Inferior parietal cortex (tissue), 1 donor: ENCODE measurements around the gene TTBK2.
A peak's percentile ranks its signal among the peaks of the same experiment; 100 is the strongest.
"Not testable (repeated sequence)": the region's sequence is repeated elsewhere in the genome, so short reads cannot be mapped to it uniquely, and the experiment has no call there.

ENCODE experiments used
- DNase-seq: peaks from one replicate; pipeline ENCODE4 v3.0.0-alpha.2; 2016; ENCODE audit errors: extremely low spot score

Gene TTBK2

DNA sequence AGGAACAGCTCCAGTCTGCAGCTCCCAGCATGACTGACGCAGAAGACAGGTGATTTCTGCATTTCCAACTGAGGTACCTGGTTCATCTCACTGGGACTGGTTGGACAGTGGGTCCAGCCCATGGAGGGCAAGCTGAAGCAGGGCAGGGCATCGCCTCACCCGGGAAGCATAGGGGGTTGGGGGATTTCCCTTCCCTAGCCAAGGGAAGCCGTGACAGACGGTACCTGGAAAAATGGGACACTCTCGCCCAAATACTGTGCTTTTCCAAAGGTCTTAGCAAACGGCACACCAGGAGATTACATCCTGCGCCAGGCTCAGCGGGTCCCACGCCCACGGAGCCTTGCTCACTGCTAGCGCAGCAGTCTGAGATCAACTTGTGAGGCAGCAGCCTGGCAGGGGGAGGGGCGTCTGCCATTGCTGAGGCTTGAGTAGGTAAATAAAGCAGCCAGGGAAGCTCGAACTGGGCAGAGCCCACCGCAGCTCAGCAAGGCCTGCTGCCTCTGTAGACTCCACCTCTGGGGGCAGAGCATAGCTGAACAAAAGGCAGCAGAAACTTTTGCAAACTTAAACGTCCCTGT, 156.3 kb downstream of the TTBK2 start:
- not testable (repeated sequence) for DNase-seq

DNA sequence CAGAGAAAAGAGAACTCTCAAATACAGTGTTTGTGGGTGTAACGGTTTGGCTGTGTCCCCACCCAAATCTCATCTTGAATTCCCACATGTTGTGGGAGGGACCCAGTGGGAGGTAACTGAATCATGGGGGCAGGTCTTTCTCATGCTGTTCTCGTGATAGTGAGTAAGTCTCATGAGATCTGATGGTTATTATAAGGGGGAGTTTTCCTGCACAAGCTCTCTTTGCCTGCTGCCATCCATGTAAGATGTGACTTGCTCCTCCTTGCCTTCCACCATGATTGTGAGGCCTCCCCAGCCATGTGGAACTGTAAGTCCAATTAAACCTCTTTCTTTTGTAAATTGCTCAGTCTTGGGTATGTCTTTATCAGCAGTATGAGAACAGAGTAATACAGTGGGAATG, 158.8 kb downstream of the TTBK2 start:
- DNase-seq: not testable (repeated sequence)

DNA sequence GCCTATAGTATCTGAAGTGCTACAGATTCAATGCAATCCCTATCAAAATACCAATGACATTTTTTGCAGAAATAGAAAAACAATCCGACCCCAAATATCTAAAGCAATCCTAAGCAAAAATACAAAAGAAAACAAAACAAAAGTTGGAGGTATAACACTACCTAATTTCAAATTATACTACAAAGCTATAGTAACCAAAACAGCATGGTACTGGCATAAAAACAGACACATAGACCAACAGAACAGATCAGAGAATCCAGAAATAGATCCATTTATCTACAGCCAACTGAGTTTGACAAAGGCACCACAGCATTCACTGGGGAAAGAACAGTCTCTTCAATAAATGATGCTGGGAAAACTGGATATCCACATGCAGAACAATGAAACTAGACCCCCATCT, 159.8 kb downstream of the TTBK2 start:
- no peak for DNase-seq

DNA sequence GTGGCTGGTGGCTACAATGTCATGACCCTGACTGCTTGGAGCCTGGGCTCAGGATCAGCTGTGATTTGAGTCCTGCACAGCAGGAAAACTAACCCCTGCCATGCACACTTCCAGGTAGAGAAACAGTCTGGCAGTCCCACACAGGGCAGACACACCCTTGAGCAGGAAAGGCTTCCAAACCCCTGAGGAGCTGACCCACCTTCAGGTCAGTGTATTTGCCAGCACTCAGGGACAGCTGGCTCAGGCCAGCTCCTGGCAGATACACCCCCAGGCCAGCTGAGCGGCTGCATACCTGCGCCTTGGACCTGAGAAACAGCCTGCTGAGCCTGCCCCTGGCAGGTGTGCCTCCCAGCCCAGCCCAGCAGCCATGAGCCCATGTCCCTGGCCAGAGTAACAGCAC, 161.5 kb downstream of the TTBK2 start:
- no peak for DNase-seq

DNA sequence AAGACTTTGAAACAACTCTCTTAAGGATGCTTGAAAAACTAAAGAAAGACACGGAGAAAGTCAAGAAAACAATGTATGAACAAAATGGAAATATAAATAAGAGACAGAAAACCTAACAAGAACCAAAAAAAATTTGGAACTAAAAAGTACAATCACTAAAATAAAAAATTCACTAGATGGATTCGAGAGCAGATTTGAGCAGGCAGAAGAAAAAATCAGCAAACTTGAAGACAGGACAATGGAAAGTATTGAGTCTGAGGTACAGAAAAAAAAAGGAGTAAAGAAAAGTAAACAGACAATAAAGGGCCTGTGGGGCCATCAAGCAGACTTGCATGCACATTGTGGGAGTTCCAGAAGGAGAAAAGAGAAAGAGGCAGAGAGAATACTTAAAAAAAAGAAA, 170.3 kb downstream of the TTBK2 start:
- no peak for DNase-seq

DNA sequence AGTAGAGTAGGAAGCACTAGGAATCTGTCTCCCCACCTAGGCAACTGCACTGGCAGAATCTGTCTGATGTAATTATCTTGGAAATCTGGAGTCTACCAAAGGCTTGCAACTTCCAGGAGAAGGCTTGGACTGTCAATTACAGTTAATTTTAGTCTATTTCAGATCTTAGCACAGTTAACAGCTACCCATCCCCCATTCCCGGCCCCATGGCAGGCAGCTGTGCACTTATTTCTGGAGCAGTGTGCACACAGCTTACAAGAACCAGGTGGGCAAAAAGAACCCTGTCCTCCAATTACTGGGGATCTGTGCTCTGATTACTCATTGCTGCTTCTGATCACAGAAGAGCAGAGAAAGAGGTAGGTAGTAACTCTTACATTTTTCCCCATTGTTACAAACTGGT, 171.3 kb downstream of the TTBK2 start:
- DNase-seq: no peak

DNA sequence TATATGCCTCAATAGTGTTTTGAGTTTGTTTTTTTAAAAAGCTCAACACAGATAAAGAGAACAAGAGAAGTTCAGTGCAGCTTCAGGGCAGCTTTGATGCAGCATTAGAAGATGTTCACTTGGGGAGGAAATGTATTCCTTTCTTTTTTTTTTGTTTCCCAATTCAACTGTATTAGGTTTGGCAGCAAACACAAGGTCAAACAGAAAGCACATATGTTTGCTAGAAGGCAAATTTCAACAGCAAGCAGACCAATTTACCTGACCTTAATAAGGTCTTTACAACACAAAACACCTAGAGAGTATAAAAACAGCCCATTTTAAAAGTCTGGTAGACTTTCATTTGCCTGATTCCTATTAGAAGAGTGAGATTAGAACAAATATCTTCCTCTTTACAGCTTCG, 176.4 kb downstream of the TTBK2 start:
- DNase-seq: no peak

DNA sequence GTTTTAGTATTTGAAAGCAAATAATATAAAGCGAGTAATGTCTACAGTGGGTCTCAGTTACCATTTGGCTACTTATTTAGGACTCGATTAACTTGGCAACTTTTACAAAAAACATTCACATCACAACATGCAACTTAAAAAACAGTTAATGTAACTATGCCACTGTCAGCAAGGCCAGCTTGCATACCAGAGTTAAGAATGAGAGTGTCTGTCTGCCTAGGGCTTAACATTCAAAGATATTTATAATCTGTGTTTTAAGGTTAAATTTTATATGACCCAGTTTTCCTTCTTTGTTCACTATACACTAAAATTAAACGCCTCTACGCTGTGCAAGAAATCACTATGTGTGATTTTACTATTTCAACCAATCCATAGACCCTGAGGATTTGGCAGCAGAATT, 178.4 kb downstream of the TTBK2 start:
- DNase-seq: no peak

DNA sequence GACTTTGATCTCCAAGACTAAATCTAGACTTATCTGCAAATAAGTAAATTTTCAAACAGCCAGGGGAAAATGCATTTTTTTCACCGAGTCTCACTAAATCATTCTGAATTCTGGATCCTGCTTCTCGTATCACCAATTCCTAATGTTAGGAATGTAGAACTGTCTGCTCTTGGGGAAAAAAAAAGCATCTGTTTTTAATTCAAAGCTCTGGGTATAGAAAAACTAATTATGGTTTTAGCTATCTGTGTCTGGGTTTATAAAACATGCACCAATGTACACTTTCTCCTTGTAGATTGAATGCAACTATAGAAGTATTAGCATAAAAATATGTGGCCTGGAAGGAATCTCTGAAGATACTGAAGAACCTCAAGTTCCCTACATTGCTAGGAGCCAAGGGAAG, 178.9 kb downstream of the TTBK2 start:
- DNase-seq: no peak

DNA sequence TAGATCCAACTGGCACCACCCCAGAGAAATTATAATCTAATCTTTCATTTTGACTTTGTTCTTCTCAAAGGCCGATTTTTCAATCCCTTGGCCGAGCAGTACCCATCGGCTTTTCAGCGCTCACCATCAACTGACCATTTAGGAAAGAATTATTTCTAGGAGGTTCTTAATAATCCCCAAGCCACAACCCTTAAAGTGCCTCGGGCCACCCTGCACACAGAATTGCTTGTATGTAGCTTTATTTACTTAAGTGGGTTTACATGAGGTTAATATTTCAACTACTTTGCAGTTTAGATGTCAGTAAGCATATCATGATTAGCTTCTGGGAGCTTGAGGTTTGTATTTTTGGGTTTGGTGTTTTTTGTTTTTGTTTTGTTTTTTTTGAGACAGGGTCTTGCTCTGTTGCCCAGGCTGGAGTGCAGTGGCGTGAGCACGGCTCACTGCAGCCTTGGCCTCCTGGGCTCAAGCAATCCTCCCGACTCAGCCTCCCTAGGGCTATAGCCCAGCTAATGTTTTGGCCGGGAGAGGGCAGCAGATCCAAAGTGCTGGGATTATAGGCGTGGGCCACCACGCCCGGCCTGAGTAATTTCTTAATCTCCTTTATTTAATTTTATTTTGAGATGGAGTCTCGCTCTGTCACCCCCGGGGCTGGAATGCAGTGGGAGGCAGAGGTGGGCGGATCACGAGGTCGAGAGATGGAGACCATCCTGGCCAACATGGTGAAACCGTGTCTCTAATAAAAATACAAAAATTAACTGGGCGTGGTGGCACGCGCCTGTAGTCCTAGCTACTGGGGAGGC, 182.8 kb downstream of the TTBK2 start:
- no peak for DNase-seq

DNA sequence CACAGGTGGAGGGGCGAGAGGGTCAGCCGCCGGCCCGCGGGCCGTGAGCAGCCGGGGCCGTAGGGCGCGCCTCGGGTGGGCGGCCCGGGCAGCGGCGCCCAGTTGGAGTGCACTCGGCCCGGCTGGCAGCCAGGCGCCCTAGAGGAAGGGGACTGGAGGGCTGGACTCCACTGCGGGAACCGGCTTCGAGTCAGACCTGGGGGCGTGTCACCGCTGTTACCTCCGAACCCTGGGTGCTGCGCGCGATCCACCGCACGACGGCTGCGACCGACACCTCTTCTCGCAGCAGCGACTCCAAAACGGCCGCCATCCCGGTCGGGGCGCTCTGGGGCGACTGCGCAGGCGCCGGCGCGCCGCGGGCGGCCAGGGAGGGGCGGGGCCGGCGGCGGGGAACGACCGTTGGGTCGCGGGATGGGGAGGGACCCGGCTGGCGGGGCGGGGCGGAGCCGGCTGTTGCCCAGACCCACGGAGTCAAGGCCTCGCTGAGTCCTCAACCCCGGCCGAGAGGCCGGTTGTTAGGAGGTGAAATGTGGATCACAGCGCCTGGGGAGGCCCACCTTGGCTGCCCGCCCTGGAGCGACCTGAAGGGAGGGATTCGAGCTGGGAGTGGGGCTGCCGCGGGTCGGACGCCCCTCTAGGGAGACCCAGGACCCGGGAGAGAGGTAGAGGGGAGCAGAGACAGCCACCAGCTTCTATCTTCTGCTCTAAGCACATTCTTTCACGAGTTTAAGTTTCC, 183.6 kb downstream of the TTBK2 start, which contains the start of gene CDAN1:
TSS of gene CDAN1 (minus strand) at position 336 of the 736 bp plus-strand sequence. CDS start at position 310, 26 bp downstream.
- peak; percentile 68 for DNase-seq

DNA sequence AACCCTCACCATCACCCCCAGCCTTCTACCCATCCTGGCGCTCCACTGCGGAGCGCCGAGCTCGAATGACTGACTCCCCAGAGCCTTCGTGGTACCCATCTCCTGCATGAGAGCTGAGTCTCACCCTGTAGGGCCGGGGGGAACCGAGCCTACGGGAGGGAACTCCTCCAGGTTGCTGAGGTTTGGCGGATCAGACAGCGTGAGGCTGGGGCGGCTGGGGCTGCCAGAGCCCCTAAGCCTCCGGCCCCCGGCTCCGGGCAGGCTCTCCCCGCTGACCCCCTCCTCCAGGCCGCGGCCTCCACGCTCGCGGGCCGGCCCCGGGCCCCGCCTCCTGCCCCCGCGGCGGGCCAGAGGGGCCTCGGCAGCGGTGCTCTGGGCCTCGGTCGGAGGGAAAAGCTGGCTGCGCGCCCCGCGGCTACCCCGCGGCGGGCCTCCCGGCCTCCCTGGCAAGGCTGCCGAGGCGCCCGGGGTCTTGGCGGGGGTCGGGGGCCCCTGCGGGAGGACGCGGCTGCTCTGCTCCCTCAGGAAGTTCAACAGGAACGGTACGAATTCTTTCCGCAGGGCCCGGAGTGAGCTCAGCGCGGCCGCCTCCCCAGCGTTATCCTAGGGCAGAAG, 184.3 kb downstream of the TTBK2 start:
- no peak for DNase-seq

DNA sequence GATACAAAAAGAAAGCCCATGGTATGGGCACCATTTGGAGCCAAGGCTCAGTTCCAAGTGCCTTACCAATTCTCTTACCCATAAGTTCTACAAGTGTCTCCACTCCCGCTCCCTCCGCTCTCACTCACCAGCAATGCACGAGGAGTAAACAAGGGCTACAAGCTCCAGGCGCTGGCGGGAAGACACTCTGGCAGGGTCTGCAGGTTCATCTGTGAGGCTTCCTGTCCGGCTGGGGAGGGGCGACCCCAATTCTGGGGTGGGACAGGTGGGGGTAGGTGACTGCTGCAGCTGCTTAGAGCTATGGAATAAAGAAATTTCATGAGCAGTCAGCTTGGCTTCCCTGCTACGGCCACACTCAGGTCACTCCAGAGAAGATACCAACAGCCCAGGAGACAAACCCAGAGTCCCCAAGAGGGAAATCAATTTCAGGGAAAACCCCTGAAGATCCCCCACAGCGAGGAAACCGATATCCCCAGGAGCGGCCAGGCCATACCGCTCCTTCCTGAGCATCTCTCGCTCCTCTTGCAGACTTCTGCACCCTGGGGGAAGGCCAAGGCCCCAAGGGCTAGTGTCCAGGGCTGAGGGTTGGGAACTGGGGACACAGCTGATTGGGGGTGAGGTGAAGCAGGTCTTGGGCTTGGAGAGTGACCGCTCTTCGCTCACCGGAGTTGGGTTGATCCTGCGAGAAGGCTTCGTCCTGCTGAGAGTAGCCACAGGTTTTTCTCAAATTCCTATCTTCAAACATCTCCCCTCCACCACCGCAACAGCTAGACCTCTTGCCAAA, 185.0 kb downstream of the TTBK2 start:
- no peak for DNase-seq

DNA sequence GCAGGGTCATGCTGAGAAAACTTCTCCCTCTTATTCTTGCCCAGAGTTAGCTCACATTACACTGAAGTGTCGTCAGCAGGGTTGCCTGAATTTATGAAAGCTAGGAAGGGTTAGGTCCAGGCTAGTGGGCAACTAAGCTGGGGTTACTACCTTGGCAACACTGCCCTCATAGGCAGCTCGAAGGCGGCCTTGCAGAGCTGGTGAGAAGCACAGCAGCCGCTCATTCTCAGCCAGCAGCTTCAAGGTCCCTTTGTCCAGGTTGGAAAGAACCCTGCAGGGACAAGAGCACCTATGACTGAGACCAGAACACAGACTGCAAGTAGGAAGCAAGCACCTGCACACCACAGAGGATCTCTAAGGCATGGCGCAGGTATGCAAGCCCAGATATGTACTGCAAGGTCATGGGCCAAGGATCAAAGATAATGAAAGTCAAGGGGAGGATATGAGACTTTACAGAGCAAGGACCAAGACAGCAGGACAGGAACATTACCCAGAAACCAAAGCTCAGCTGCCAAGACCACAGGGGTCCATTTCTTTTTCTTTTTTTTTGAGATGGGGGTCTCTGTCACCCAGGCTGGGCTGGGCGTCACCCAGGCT, 186.4 kb downstream of the TTBK2 start:
- DNase-seq: no peak

DNA sequence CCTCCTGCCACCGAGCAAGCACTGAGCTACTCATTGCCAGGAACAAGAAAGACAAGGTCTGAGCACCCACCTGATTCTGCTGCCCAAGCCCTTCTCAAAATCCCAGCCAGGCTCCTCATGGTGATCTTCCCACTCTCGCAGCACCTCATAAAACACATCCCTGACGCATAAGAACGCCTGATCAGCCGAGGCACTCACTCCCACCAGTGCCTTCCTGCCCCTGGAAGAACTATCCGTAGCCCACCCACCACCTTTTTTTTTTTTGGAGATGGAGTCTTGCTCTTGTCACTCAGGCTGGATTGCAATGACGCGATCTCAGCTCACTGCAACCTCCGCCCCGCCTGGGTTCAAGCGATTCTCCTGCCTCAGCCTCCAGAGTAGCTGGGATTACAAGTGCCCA, 187.6 kb downstream of the TTBK2 start:
- no peak for DNase-seq

DNA sequence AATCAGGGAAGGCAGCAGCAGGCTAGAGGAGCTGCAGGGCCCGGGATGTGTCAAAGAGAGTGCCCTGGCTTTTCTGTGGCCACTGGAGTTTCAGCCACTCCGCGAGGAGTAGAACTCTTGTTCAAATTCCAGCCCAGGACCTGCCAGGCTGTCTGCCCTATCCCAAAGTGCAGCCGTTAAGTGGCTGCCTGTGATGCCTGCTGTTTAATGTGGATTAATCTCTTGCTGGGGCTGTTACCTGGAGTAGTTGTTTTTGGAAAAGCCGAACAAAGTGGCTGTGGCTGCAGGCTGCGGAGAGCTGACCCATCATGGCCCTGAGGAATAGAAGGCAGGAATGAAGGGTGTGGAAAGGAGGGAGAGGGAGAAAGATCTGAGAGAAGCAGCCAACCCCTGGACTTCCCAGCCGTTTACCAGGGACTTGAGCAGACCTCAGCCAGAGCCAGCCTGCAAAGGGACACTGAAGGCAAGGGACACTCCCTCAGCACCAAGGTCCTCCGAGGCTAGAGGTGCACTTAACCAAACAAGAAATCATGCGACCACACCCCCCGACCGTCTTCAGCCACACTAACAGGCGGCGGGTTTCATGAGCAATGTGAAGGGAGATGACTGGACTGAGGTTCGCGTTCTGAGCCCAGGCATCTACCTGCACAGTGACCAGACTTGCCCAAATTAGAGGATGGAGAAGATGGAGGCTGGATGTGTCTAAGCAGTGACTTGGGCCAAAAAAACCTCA, 188.3 kb downstream of the TTBK2 start:
- no peak for DNase-seq

DNA sequence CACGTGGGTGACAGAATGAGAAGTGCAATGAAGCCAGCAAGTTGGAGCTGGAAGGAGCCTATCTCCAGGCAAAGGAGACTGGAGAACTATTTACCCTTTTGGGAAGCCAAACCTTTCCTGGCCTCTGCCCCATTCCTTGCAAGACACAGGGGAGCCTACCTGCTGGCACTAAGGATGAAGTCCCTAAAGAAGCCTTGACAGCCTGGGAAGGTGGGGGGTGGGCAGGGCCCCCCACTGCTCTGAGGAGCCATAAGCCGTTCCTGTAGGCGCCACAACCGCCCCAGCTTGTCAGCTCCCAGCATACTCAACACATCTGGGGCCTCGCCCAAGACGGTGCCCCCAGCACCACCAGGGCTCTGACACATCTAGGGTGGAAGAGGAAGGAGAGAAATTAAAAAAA, 189.1 kb downstream of the TTBK2 start:
- no peak for DNase-seq

DNA sequence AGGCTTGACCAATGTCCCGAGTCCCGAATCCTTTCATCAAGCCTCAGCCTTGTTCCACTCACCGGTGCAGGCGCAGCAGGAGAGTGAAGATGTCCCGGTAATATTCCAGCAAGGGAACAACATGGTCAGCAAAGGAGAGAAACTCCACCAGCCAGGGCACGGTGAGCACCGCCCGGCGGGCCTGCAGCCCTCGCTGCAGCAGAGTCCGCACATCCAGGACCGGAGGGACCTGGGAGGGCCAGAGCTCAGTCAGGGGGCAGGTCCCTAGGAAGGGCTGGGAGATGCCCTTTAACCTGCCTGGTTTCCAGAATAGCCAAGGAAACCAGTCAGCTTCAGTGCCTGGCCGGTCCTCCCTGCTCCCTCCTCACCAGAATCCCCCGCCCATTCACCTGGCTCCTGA, 190.0 kb downstream of the TTBK2 start:
- DNase-seq: no peak

DNA sequence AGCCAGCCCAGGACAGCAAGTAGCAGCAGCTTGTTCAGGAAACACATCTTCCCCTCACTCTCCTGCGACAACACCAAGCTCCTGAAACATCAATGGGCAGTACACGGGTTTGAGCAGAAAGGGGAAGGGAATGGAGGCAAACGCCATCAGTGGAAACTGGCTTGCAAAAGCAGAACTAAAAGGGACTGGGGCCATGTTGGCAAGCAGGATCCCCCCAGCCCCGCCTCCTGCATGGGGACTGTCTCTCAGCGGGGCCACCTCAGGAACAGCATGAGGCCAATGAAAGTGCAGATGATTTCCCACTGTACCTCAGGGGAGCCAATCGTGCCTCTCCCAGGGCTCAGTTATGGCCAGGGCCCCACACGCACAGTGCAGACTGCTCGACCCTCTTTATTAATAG, 190.4 kb downstream of the TTBK2 start:
- no peak for DNase-seq

DNA sequence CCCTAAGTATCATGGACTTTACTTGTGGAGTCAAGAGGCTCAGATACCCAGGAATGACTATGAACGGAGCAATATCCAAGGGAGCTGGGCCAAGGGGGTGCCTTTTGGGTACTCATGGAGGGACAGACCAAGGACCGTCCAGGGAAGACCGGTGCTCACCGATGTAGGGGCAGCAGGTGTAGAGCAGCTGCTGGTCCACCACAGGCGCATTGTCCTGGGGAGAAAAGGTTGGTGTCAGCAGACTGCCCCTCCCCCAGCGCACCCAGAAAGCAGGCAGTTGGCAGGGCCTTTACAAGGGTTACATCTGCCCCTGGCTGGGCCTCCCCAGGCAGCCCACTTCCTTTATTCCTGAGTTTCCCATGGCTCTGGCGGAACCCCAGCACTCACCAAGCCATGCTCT, 191.2 kb downstream of the TTBK2 start:
- no peak for DNase-seq

DNA sequence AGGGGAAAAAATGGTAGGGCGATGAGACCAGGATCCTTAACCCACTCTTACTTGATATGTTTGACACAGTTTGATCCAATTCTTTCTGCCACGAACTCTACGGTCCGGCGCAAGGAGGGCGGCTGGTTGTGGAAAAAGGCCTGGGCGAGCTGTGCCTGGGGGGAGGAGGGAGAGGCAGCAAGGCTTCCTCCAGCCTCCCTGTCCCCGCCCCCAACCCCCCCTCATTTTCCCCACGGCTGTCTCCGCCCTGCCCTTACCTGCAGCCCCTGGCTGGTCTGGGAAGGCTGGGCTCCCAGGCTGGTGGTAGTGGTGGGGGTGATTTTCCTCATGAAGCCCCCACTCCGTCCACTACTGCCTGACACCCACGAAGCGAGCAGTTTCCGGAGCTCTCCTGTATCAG, 191.6 kb downstream of the TTBK2 start:
- DNase-seq: no peak
